Ectodermal cell (in vitro differentiated cells): ENCODE results near the gene KLHDC8A.

Experiments
- H3K27ac ChIP-seq: 2 replicates; pipeline ENCODE4 v1.7.0; 2013; ENCODE audit warnings: mild to moderate bottlenecking, low read depth, low read length; ENCODE audit not compliant: insufficient read depth, poor library complexity, severe bottlenecking
- H3K27me3 ChIP-seq: 2 replicates; pipeline ENCODE4 v1.7.0; 2013; ENCODE audit warnings: mild to moderate bottlenecking, low read length; ENCODE audit not compliant: insufficient read depth, control insufficient read depth, poor library complexity, severe bottlenecking
- H3K36me3 ChIP-seq: one replicate; pipeline ENCODE4 v1.7.0; 2013; ENCODE audit warnings: low read length; ENCODE audit not compliant: control insufficient read depth, insufficient read depth
- H3K4me1 ChIP-seq: one replicate; pipeline ENCODE4 v1.7.0; 2013; ENCODE audit warnings: low read length; ENCODE audit not compliant: control insufficient read depth, insufficient read depth
- H3K4me3 ChIP-seq: 2 replicates; pipeline ENCODE4 v1.7.0; 2013; ENCODE audit warnings: low read depth, low read length, control low read depth; ENCODE audit not compliant: insufficient read depth
- H3K9me3 ChIP-seq: 2 replicates; pipeline ENCODE4 v1.7.0; 2013; ENCODE audit warnings: mild to moderate bottlenecking, low read length, moderate library complexity; ENCODE audit not compliant: control insufficient read depth
- WGBS, 2 experiments: methylation state at CpG; one replicate each; pipeline ENCODE4 v1.1.7; 2013; ENCODE audit warnings: missing lambda C conversion rate in 2 of 2; 5-methylcytosine and 5-hydroxymethylcytosine counted together

Gene KLHDC8A

GRCh38 chr1:205382561-205382960 is 25.8 kb upstream of the KLHDC8A start:
- Histone ChIP-seq H3K4me1 (no peaks in the 10 kb centered on the region), H3K36me3 (no peaks in the 10 kb centered on the region), H3K27me3 (no peaks in the 10 kb centered on the region), H3K27ac (no peak overlapping the region), H3K9me3 (no peaks in the 10 kb centered on the region), H3K4me3 (no peak overlapping the region)
- 73 to 76% methylated on average over 2 to 4 of the region's 4 CpGs for WGBS, 2 experiments

- H3K4me1 ChIP-seq, result no peaks in the 10 kb centered on the region
- H3K9me3 ChIP-seq, result no peaks in the 10 kb centered on the region
- H3K4me3 ChIP-seq, result no peak overlapping the region
- no peaks in the 10 kb centered on the region for H3K27me3 ChIP-seq
- no peak overlapping the region for H3K27ac ChIP-seq
- WGBS, 2 experiments, result 93 to 95% methylated on average over 6 of the region's 6 CpGs
- no peaks in the 10 kb centered on the region for H3K36me3 ChIP-seq
Observed at GRCh38 chr1:205381305-205381704, 24.6 kb upstream of the KLHDC8A start.

GRCh38 chr1:205380882-205381281 is 24.2 kb upstream of the KLHDC8A start:
- 65 to 67% methylated on average over 2 of the region's 2 CpGs for WGBS, 2 experiments
- Histone ChIP-seq H3K4me1 (peaks cover 3% of the 10 kb centered on the region), H3K9me3 (no peaks in the 10 kb centered on the region), H3K36me3 (no peaks in the 10 kb centered on the region), H3K27ac (no peak overlapping the region), H3K27me3 (no peaks in the 10 kb centered on the region), H3K4me3 (no peak overlapping the region)

GRCh38 chr1:205379056-205379455 is 22.3 kb upstream of the KLHDC8A start:
- Histone ChIP-seq H3K27me3 (no peaks in the 10 kb centered on the region), H3K9me3 (no peaks in the 10 kb centered on the region), H3K27ac (no peak overlapping the region), H3K4me3 (no peak overlapping the region), H3K36me3 (no peaks in the 10 kb centered on the region), H3K4me1 (peaks cover 17% of the 10 kb centered on the region)
- whole genome bisulfite sequencing, 2 experiments, result 89 to 90% methylated on average over 7 to 8 of the region's 8 CpGs

- Histone ChIP-seq H3K4me1 (peaks cover 21% of the 10 kb centered on the region), H3K9me3 (no peaks in the 10 kb centered on the region), H3K27ac (no peak overlapping the region), H3K4me3 (no peak overlapping the region), H3K27me3 (no peaks in the 10 kb centered on the region), H3K36me3 (no peaks in the 10 kb centered on the region)
- WGBS, 2 experiments, result 92 to 96% methylated on average over 3 of the region's 3 CpGs
Observed at GRCh38 chr1:205377355-205377754, 20.6 kb upstream of the KLHDC8A start.

GRCh38 chr1:205376739-205377138 is 20.0 kb upstream of the KLHDC8A start:
- Histone ChIP-seq H3K4me1 (peaks cover 21% of the 10 kb centered on the region), H3K36me3 (no peaks in the 10 kb centered on the region), H3K27ac (no peak overlapping the region), H3K9me3 (no peaks in the 10 kb centered on the region), H3K27me3 (no peaks in the 10 kb centered on the region), H3K4me3 (no peak overlapping the region)
- WGBS, 2 experiments, result 69 to 85% methylated on average over 4 of the region's 4 CpGs

- no peaks in the 10 kb centered on the region for H3K9me3 ChIP-seq
- no peaks in the 10 kb centered on the region for H3K36me3 ChIP-seq
- H3K4me1 ChIP-seq, result peaks cover 21% of the 10 kb centered on the region
- peak overlapping the region; percentile 55 for H3K27ac ChIP-seq
- no peaks in the 10 kb centered on the region for H3K27me3 ChIP-seq
- WGBS, 2 experiments, result 17 to 19% methylated on average over 6 of the region's 6 CpGs
- no peak overlapping the region for H3K4me3 ChIP-seq
Observed at GRCh38 chr1:205375835-205376545, 19.3 kb upstream of the KLHDC8A start.

GRCh38 chr1:205374210-205375078 is 17.7 kb upstream of the KLHDC8A start:
- H3K4me1 ChIP-seq, result peaks cover 21% of the 10 kb centered on the region
- no peak overlapping the region for H3K27ac ChIP-seq
- WGBS, 2 experiments, result 68 to 74% methylated on average over 10 of the region's 10 CpGs
- no peaks in the 10 kb centered on the region for H3K36me3 ChIP-seq
- H3K27me3 ChIP-seq, result no peaks in the 10 kb centered on the region
- H3K9me3 ChIP-seq, result no peaks in the 10 kb centered on the region
- no peak overlapping the region for H3K4me3 ChIP-seq

- Histone ChIP-seq H3K36me3 (no peaks in the 10 kb centered on the region), H3K27me3 (no peaks in the 10 kb centered on the region)
Observed at GRCh38 chr1:205373798-205374175, 17.1 kb upstream of the KLHDC8A start.

GRCh38 chr1:205373022-205373797 is 16.5 kb upstream of the KLHDC8A start:
- no peak overlapping the region for H3K27ac ChIP-seq
- 66 to 71% methylated on average over 8 to 9 of the region's 9 CpGs for WGBS, 2 experiments
- no peaks in the 10 kb centered on the region for H3K9me3 ChIP-seq
- peaks cover 21% of the 10 kb centered on the region for H3K4me1 ChIP-seq
- no peaks in the 10 kb centered on the region for H3K27me3 ChIP-seq
- H3K4me3 ChIP-seq, result no peak overlapping the region
- H3K36me3 ChIP-seq, result no peaks in the 10 kb centered on the region

More at GRCh38 chr1:205373798-205374175, 17.1 kb upstream of the KLHDC8A start:
- Histone ChIP-seq H3K4me1 (peaks cover 21% of the 10 kb centered on the region), H3K4me3 (no peak overlapping the region), H3K27ac (no peak overlapping the region), H3K9me3 (no peaks in the 10 kb centered on the region)
- 98% methylated on average over 2 of the region's 2 CpGs for WGBS, 2 experiments
